ENCODE measurements around the gene AGBL5. TPM values are rescaled to one million over a fixed set of nuclear protein-coding genes. Genes with fewer than 3 reads are reported as not detected.

The AGBL5 gene
- total and polyA plus RNA-seq, 9 of the 15 experiments (the other 6 are each of a cell fraction or from before 2014, with no cell fraction given) = 3.3 to 52.7 (median 26.2) TPM

DNA sequence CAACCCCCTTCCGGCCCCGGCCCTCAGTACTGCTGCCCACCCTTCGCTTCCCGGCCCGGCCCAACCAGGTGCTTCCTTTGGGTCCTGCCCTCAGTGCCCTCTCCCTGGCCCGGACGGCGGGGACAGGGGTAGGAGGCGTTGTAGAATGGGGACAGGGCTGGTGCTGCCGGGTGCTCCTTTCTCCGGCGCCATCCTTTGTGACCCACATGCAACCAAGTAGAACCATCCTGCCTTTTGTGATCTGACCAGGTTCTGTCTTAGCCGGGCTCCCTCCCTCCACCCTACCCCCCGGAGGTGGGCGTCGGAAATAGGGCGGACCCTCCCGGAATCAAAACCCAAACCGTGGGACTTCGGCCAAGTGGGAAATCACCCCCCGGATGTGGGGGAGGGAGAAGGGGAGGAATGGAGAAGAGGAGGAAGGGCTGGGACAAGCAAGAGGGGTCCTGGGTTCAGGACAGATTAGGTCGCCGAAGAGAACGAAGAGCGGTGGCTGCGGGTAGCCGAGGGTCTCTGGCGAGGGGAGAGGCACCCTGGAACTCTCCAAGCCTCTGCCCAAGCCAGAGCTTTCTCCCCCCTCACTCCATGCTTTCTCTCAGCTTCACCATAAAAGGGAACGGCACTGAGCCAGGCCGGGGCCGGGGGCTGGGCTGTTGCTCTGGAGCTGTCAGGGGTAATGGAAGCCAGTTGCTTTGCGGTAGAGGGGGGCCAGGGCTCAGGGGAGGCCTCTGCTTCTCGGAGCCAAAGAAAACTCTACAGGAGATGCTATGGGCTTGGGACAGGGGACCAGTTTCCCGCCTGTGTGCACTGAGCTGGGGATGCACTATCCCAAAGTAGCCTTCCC is 20.7 kb downstream of the AGBL5 start (continued):
- TF ChIP-seq SRF (CRISPR knock-in tag; IDR thresholded peaks at IDR 0.05) (peak in 1 of 2 experiments; percentile 86; a peak in 2 of 4 replicates), ZFP36 (IDR thresholded peaks at IDR 0.05; ENCODE audit: low read depth, low read length, partially characterized antibody) (no peak), MAZ (CRISPR knock-in tag; conservative IDR thresholded peaks at IDR 0.05 in 1 of 2, IDR thresholded peaks at IDR 0.05 in 1 of 2) (no peak), FOXP1 (CRISPR knock-in tag; IDR thresholded peaks at IDR 0.05) (no peak), IFI16 (CRISPR knock-in tag; IDR thresholded peaks at IDR 0.05) (no peak), RCOR1 (IDR thresholded peaks at IDR 0.05; ENCODE audit: borderline replicate concordance in 1 of 2, low read depth in 2 of 2, low read length in 2 of 2) (peak in 1 of 2 experiments; percentile 5; a peak in 1 of 4 replicates), SNIP1 (IDR thresholded peaks at IDR 0.05; ENCODE audit: low read depth) (no peak), MAFK (IDR thresholded peaks at IDR 0.05; ENCODE audit: low read length) (no peak), ZNF583 (CRISPR knock-in tag; IDR thresholded peaks at IDR 0.05) (0 out of 2 replicates have a peak, but pooled peaks have one; percentile 22), DMBX1 (CRISPR knock-in tag; IDR thresholded peaks at IDR 0.05; ENCODE audit: borderline replicate concordance) (no peak), TCFL5 (CRISPR knock-in tag; conservative IDR thresholded peaks at IDR 0.05) (no peak), CHD4 (IDR thresholded peaks at IDR 0.05; ENCODE audit: insufficient read depth, insufficient replicate concordance, low read depth, low read length, poor library complexity, severe bottlenecking) (no peak), ZBTB1 (CRISPR knock-in tag; IDR thresholded peaks at IDR 0.05; ENCODE audit: borderline replicate concordance, low read depth) (peak; percentile 11; the same call in 1 of the 2 replicates), ZNF134 (CRISPR knock-in tag; conservative IDR thresholded peaks at IDR 0.05) (no peak), POLR3A (IDR thresholded peaks at IDR 0.05; ENCODE audit: borderline replicate concordance, extremely low read depth, insufficient read depth, insufficient read length) (no peak), SMC3 (conservative IDR thresholded peaks at IDR 0.05; ENCODE audit: insufficient read depth, low read depth, low read length) (no peak), NONO (IDR thresholded peaks at IDR 0.05; ENCODE audit: low read depth in 2 of 2, low read length in 1 of 2) (no peak)
- TF ChIP-seq, protein P1, sequence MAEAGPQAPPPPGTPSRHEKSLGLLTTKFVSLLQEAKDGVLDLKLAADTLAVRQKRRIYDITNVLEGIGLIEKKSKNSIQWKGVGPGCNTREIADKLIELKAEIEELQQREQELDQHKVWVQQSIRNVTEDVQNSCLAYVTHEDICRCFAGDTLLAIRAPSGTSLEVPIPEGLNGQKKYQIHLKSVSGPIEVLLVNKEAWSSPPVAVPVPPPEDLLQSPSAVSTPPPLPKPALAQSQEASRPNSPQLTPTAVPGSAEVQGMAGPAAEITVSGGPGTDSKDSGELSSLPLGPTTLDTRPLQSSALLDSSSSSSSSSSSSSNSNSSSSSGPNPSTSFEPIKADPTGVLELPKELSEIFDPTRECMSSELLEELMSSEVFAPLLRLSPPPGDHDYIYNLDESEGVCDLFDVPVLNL (CRISPR knock-in tag; IDR thresholded peaks at IDR 0.05; ENCODE audit: low read depth) = no peak
- TF ChIP-seq, protein P2, sequence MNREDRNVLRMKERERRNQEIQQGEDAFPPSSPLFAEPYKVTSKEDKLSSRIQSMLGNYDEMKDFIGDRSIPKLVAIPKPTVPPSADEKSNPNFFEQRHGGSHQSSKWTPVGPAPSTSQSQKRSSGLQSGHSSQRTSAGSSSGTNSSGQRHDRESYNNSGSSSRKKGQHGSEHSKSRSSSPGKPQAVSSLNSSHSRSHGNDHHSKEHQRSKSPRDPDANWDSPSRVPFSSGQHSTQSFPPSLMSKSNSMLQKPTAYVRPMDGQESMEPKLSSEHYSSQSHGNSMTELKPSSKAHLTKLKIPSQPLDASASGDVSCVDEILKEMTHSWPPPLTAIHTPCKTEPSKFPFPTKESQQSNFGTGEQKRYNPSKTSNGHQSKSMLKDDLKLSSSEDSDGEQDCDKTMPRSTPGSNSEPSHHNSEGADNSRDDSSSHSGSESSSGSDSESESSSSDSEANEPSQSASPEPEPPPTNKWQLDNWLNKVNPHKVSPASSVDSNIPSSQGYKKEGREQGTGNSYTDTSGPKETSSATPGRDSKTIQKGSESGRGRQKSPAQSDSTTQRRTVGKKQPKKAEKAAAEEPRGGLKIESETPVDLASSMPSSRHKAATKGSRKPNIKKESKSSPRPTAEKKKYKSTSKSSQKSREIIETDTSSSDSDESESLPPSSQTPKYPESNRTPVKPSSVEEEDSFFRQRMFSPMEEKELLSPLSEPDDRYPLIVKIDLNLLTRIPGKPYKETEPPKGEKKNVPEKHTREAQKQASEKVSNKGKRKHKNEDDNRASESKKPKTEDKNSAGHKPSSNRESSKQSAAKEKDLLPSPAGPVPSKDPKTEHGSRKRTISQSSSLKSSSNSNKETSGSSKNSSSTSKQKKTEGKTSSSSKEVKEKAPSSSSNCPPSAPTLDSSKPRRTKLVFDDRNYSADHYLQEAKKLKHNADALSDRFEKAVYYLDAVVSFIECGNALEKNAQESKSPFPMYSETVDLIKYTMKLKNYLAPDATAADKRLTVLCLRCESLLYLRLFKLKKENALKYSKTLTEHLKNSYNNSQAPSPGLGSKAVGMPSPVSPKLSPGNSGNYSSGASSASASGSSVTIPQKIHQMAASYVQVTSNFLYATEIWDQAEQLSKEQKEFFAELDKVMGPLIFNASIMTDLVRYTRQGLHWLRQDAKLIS (CRISPR knock-in tag; IDR thresholded peaks at IDR 0.05) = no peak; the same call in 1 of the 2 replicates
- TF ChIP-seq, protein P3, sequence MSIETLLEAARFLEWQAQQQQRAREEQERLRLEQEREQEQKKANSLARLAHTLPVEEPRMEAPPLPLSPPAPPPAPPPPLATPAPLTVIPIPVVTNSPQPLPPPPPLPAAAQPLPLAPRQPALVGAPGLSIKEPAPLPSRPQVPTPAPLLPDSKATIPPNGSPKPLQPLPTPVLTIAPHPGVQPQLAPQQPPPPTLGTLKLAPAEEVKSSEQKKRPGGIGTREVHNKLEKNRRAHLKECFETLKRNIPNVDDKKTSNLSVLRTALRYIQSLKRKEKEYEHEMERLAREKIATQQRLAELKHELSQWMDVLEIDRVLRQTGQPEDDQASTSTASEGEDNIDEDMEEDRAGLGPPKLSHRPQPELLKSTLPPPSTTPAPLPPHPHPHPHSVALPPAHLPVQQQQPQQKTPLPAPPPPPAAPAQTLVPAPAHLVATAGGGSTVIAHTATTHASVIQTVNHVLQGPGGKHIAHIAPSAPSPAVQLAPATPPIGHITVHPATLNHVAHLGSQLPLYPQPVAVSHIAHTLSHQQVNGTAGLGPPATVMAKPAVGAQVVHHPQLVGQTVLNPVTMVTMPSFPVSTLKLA (conservative IDR thresholded peaks at IDR 0.05) = no peak
